GM19397 (cell line): ENCODE results near the gene FOXP1.

Experiments used
- ATAC-seq: cut with Tn5 transposase; IDR thresholded peaks from one replicate; pipeline ENCODE4 v1.9.1; 2021; ENCODE audit warnings: mild to moderate bottlenecking, moderate library complexity; ENCODE audit not compliant: unreplicated experiment

FOXP1 gene

DNA sequence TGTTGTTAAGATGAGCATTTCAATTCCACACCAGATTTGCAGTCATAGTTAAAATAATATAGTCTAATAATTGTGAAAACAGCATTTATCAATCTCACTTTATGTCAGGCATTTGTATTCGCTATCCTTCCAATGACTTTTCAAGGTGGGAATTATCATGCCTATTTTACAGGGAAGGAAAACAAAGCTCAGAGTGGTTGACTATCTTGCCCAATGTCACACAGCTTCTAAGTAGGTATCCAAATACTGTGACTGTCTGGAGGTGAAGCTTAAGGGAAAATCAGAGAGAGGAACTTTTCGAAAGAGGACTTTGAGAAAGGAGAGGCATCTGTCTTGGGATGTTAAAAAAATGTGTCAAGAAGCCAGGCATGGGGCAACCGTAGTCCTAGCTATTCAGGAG, 443.1 kb downstream of the FOXP1 start:
- no peak for ATAC-seq

- no peak for ATAC-seq
Measured at GRCh38 chr3:71139496-71139895, 444.0 kb downstream of the FOXP1 start.

- ATAC-seq = no peak
Measured at GRCh38 chr3:71138410-71138809, 445.1 kb downstream of the FOXP1 start.

DNA sequence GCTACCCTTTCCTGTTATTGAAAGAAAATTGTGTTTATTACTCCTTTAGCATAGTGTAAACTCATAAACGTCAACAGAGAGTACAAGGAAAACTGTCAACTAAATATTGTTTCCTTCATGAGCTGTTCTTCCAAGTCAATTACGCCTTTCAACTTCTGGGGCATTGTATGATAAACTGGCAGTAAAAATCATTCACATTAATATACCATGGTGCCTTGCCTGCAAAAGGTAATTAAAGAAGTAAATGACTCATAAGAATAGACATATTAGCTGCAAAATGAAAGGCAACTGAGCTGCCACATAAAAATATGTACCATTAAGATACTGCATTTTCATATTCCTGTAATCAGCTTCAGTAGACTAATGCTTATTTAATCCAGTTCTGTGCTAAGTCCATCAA, 447.3 kb downstream of the FOXP1 start:
- no peak for ATAC-seq

DNA sequence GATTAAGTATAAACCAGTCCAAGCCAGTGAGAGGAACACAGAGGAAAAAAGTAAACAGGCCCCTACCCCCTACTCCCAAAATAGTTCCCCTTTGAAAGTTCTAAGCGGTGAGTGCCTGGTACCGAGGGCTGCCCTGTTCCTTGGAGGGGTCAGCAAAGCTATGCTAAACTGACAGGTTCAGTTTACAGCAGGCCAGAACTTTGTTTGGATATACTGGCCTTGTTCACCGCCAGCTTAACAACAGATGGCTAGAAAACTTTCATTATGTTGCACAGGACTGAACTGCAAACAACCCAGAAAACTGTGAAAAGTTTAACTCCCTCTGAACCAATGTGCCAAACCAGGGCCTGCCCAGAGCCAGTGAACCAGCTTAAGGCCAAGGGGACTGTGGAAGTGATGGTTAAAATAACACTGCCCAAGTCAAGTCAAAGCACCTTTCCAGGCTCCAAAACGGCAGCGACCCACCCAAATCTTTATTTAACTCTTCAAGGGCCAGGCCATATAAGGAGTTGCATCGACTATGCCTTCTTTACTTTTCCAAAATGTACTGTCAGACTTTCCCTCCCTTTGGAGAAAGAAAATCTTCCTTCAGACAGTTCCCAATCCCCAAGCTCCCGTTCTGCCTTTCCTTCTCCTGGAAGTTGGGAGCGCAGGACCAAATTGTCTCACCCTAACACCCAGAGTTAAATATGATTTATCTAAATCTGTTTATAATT, 448.0 kb downstream of the FOXP1 start:
- ATAC-seq = no peak

- no peak for ATAC-seq
Measured at GRCh38 chr3:71134521-71134920, 449.0 kb downstream of the FOXP1 start.

DNA sequence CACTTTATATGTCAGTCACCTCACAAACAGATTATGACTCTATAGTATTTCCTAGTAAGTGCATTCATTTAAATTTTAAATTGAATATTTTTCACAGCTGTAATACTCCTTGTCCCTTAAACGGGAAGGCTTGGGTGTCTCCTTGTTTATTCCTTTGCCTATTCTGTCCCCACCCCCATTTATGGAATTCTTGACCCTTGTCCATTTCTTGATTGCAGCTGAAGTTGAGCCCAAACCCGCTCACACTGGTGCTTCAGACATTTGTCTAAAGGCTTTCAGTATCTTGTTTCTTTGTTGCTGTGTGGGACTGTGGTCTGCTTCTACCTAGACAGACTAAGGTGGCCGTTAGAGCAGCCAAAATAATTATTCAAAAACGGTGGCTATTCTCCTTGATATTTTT, 449.7 kb downstream of the FOXP1 start:
- ATAC-seq = no peak

DNA sequence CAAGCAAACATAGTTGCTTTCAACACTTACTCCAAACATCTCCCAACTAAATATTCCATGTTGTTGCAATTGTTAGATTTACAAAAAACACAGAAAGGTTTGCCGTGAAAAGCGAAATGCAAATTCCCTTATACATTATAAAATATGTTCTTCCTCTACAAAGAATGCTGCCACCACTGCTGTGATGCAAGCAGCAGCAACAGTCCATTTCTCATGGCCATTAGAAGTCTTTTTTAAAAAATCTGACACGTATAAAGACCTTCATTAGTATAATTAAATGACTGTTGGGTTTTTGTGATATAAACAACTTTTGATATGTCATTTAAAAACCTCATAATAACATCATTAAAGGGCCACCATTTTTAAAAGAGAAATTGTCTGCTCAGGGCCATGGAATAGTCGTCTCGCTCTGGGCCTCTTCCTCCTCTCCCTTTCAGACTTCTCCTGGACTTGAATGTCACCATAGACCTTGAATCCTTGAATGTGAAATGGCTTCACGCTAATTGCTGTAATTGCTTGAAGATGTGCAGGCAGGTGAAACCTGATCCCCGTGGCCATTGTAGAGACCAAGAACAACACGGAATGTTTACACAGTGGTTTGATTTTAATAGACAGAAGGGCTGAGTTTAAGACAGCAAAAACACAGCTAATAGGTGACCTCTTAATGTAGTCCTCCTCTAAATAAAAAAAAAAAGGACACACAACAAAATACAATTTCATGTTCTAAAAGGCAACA, 450.4 kb downstream of the FOXP1 start:
- ATAC-seq = no peak

GRCh38 chr3:71131375-71132314, 451.9 kb downstream of the FOXP1 start:
- no peak for ATAC-seq

DNA sequence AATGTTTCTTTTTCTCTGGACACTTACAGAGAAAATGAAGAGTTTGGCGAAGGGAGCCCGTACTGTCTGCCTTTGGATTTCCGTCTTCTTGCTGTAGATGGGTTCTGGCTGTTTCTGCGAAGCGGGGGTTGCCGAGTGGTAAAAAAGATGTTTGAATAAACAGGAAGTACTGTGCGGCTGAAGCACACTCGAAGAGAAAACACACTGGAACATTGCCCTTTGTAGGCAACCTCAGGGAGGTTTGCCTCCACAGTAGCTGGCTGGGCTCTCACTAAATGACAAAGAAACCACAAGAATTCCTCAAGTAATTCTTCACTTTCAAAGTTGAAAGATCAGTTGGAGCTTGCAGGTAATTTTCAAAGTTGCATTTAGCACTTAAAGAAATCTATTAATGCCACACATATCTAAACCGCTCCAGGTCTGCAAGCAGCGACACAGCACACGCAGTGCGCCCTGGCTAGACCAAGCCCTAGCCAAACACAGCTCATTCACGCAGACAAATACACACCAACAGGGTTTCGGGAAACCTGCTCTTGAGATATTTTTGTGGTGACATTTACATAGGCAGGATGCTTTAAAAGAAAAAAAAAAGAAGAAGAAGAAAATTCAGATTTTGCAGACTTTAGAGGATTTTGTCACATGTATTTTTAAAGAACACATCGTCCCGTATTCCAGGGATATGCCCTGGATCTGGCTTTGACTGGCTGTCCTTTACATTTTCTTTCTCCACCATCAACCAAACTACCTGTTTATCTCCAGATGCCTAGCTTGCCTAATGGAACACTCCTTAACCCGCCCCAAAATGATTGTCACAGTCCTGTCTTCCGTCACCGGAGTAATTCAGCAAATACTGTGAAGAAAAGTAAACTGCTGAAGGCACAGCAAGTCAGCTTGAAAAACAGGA, 452.8 kb downstream of the FOXP1 start:
- ATAC-seq = peak; percentile 78

DNA sequence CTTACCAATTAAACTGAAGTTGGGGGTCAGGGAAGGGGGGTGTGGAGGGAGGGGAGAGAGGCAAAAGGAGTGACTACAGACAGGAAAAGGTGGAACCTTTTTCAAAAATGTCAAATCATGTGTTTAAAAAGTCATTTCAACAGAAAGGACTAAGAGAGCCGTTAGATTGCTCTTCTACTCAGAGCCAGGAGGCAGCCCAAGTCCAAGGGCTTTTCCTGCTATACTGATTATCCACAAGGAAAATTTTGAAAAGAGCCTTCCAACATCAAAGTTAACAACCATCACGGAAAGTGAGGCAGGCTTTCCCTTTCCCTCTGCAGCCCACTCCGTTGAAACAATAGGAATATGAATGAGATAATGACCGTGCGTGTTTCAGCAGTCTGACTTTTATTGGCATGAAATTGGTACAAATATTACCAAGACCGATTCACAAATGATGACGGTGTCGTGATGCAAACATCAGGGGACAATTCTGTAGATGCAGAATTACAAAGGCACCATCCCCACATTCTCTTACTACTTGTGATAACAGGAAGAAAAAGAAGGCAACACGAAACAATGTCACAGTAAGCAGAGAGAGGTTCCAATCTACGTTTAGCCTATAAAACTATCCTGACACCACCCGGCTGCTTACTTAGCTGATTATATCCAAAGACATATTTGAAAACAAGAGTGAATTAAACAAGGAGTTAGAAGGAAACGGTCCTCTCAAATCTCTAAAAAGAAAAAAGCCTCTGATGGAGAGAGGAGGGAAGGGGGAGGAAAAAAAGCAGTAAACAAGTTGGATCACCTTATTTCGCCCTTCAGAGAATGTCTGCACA, 453.7 kb downstream of the FOXP1 start:
- ATAC-seq = no peak

- ATAC-seq = no peak
Measured at GRCh38 chr3:71128961-71129360, 454.6 kb downstream of the FOXP1 start.

- no peak for ATAC-seq
Measured at GRCh38 chr3:71127844-71128243, 455.7 kb downstream of the FOXP1 start.

DNA sequence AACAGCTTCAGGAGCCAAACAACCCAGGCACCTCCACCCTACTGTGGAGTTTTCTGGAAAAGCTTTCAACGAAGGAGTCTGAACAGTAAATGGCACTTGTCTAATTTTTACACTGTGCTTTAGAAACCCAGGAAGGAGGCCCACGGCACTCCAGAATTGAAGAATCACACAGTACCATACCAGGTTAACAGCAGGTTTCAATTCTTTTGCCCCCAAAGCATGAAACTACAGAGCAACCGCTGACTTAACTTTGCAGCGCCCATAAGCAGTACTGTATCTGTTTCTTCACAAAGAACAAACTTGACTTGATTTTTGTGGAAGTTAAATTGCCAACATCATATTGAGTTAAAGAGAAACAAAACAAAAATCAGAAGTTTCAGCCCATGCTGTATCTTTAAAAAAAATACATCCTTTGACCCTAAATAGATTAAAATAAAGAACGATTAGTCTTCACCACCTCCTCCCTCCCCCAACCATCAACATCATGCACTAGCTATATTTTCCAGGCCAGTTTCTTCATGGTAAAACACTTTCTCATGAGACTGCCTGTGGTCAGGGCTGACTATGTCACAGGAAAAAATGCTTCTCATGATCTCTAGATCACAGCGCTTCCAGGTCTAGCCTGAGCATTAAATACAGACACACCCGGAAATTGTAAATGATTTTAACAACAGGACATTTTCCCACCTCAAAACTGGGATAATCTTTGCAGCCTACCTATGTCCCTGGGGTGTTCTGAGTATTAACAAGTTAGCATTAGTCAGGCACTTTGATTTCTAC, 456.3 kb downstream of the FOXP1 start:
- no peak for ATAC-seq

GRCh38 chr3:71125738-71126137, 457.8 kb downstream of the FOXP1 start:
- no peak for ATAC-seq

GRCh38 chr3:71124048-71124447, 459.5 kb downstream of the FOXP1 start:
- ATAC-seq = no peak

- ATAC-seq = no peak
Measured at GRCh38 chr3:71122641-71123040, 460.9 kb downstream of the FOXP1 start.

DNA sequence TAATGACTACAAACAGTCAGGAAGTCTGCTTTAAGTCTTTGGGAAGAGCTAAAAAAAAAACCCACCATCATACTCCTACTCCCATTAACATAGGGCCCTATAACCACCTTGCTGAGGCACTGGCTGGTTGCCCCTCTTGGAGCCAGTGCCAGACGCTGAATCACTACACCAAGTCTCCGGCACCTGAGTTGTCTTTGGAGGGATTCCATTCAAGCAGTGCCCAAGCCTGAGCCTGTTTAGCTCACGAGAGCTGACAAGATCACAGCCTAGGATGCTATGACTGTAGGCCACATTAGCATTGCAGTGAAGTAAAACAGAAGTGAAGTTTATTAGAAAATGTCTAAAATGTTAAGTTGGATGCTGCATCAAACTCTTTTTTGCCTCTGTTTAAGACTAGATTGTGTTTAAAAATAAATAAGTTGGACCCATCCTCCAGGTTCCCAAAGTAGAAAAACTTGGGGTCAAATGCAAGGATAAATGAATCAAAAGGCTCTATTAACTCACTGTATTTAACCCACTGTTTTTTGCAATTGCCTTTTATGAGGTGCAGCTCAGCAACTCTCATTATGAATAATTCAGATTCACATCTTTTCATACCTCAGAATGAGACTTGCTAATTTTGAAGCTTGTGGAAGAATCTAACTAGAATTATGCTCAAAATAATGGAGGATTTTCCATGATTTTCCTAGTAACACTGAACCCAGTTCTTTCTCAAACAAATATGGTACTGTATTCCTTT, 461.9 kb downstream of the FOXP1 start:
- no peak for ATAC-seq
